Right kidney (tissue), 1 donor: Measurements from ENCODE around the gene TLK1.
"Not testable (repeated sequence)": the region's sequence is repeated elsewhere in the genome, so short reads cannot be mapped to it uniquely, and the experiment has no call there.

Experiments used
- DNase-seq: peaks from one replicate; pipeline ENCODE4 v3.0.0-alpha.2; 2016

The TLK1 gene

GRCh38 chr2:171171808-171172207, 11.1 kb upstream of the TLK1 start:
- DNase-seq = no peak

GRCh38 chr2:171169839-171170238, 9.1 kb upstream of the TLK1 start:
- no peak for DNase-seq

- no peak for DNase-seq
These were observed 8.6 kb upstream of the TLK1 start for GRCh38 chr2:171169333-171169732.

GRCh38 chr2:171167352-171167997, 6.8 kb upstream of the TLK1 start:
- DNase-seq = no peak

- DNase-seq = no peak
These were observed 5.8 kb upstream of the TLK1 start for GRCh38 chr2:171166328-171166983.

GRCh38 chr2:171165967-171166327, 5.3 kb upstream of the TLK1 start:
- DNase-seq = no peak

GRCh38 chr2:171163261-171163660, 2.6 kb upstream of the TLK1 start:
- DNase-seq = no peak

GRCh38 chr2:171162522-171163197, 2.0 kb upstream of the TLK1 start:
- not testable (repeated sequence) for DNase-seq

- DNase-seq = peak; percentile 67
These were observed 455 bp upstream of the TLK1 start for GRCh38 chr2:171160956-171161740.

GRCh38 chr2:171159372-171160118, 1.1 kb downstream of the TLK1 start:
- peak; percentile 83 for DNase-seq

GRCh38 chr2:171158790-171159371, 1.8 kb downstream of the TLK1 start:
- no peak for DNase-seq

GRCh38 chr2:171158036-171158789, 2.5 kb downstream of the TLK1 start:
- DNase-seq = no peak

GRCh38 chr2:171157109-171157500, 3.6 kb downstream of the TLK1 start:
- no peak for DNase-seq

GRCh38 chr2:171154348-171154747, 6.3 kb downstream of the TLK1 start:
- no peak for DNase-seq

- DNase-seq = no peak
These were observed 9.9 kb downstream of the TLK1 start for GRCh38 chr2:171150694-171151285.

GRCh38 chr2:171149986-171150693, 10.6 kb downstream of the TLK1 start:
- DNase-seq = no peak

GRCh38 chr2:171149171-171149938, 11.3 kb downstream of the TLK1 start:
- DNase-seq = no peak

GRCh38 chr2:171147081-171147480, 13.6 kb downstream of the TLK1 start:
- no peak for DNase-seq

- no peak for DNase-seq
These were observed 14.1 kb downstream of the TLK1 start for GRCh38 chr2:171146633-171147032.
